Activated CD4-positive, alpha-beta memory T cell treated with anti-CD3 and anti-CD28 coated beads, Interleukin-2, amount 10 ng/mL, durations not matched to agents 7 days and 5 days (primary cell): ENCODE measurements around the gene PIGQ. TPM values are rescaled to one million over a fixed set of nuclear protein-coding genes. Genes with fewer than 3 reads are reported as not detected.

Source experiments
- CTCF ChIA-PET: fragments of 350-600 bp; sonication (Branson Sonifier 250); formaldehyde crosslinking; loops from one replicate; lab custom pipeline; 2021; ENCODE audit warnings: antibody characterized with exemption, inconsistent platforms; lab: Charles Lee
- POLR2A ChIA-PET: fragments of 350-600 bp; sonication (Branson Sonifier 250); formaldehyde crosslinking; loops from one replicate; lab custom pipeline; 2021; ENCODE audit warnings: antibody characterized with exemption; lab: Charles Lee
- DNase-seq: peaks from one replicate; pipeline ENCODE4 v3.0.0-alpha.2; 2020
- H3K27ac Mint-ChIP-seq: one replicate; pipeline ENCODE4 v1.8.0; 2021; ENCODE audit warnings: mild to moderate bottlenecking, mixed read lengths
- H3K27me3 Mint-ChIP-seq: one replicate; pipeline ENCODE4 v1.8.0; 2021; ENCODE audit warnings: mixed read lengths
- H3K36me3 Mint-ChIP-seq: one replicate; pipeline ENCODE4 v1.8.0; 2021; ENCODE audit warnings: low read depth, mixed read lengths
- H3K4me1 Mint-ChIP-seq: one replicate; pipeline ENCODE4 v1.8.0; 2021; ENCODE audit warnings: mixed read lengths
- H3K4me3 Mint-ChIP-seq: one replicate; pipeline ENCODE4 v1.8.0; 2021; ENCODE audit warnings: mild to moderate bottlenecking, mixed read lengths
- H3K9me3 Mint-ChIP-seq: one replicate; pipeline ENCODE4 v1.8.0; 2021; ENCODE audit warnings: mixed read lengths
- total RNA-seq, 2 experiments: library from RNA; stranded (reverse); gene quantifications; one replicate each; pipeline ENCODE4 v1.2.3, GENCODE V29; 2021

Gene PIGQ
- total RNA-seq, 2 experiments from 2014 or later: 33.7 to 35.1 TPM

GRCh38 chr16:625117-625976, 55.6 kb downstream of the PIGQ start:
- CTCF ChIA-PET: no interaction called here
- DNase-seq: no peak
- no peaks in the 10 kb centered on the region for H3K27me3 Mint-ChIP-seq
- POLR2A ChIA-PET: no interaction called here
- H3K9me3 Mint-ChIP-seq: no peaks in the 10 kb centered on the region
- no peaks in the 10 kb centered on the region for H3K36me3 Mint-ChIP-seq
- no peaks in the 10 kb centered on the region for H3K4me1 Mint-ChIP-seq
- no peak overlapping the region for H3K27ac Mint-ChIP-seq
- H3K4me3 Mint-ChIP-seq: no peak overlapping the region

GRCh38 chr16:625977-626765, 56.4 kb downstream of the PIGQ start:
- no peak overlapping the region for H3K27ac Mint-ChIP-seq
- CTCF ChIA-PET: no interaction called here
- POLR2A ChIA-PET: no interaction called here
- no peaks in the 10 kb centered on the region for H3K36me3 Mint-ChIP-seq
- no peaks in the 10 kb centered on the region for H3K4me1 Mint-ChIP-seq
- no peaks in the 10 kb centered on the region for H3K9me3 Mint-ChIP-seq
- H3K27me3 Mint-ChIP-seq: no peaks in the 10 kb centered on the region
- no peak overlapping the region for H3K4me3 Mint-ChIP-seq
- DNase-seq: no peak

GRCh38 chr16:626787-627453, 57.2 kb downstream of the PIGQ start:
- Mint-ChIP-seq H3K27ac (no peak overlapping the region), H3K4me3 (no peak overlapping the region), H3K36me3 (no peaks in the 10 kb centered on the region), H3K9me3 (no peaks in the 10 kb centered on the region), H3K4me1 (no peaks in the 10 kb centered on the region), H3K27me3 (no peaks in the 10 kb centered on the region)
- no peak for DNase-seq
- POLR2A ChIA-PET: no interaction called here
- CTCF ChIA-PET: no interaction called here

GRCh38 chr16:627454-628239, 57.9 kb downstream of the PIGQ start:
- DNase-seq: no peak
- ChIA-PET POLR2A (no interaction called here), CTCF (no interaction called here)
- H3K4me3 Mint-ChIP-seq: no peak overlapping the region
- H3K27me3 Mint-ChIP-seq: no peaks in the 10 kb centered on the region
- no peaks in the 10 kb centered on the region for H3K9me3 Mint-ChIP-seq
- H3K4me1 Mint-ChIP-seq: no peaks in the 10 kb centered on the region
- H3K27ac Mint-ChIP-seq: no peak overlapping the region
- no peaks in the 10 kb centered on the region for H3K36me3 Mint-ChIP-seq

GRCh38 chr16:628321-629061, 58.7 kb downstream of the PIGQ start:
- no peak overlapping the region for H3K4me3 Mint-ChIP-seq
- H3K9me3 Mint-ChIP-seq: no peaks in the 10 kb centered on the region
- H3K27me3 Mint-ChIP-seq: no peaks in the 10 kb centered on the region
- DNase-seq: no peak
- no peaks in the 10 kb centered on the region for H3K36me3 Mint-ChIP-seq
- CTCF ChIA-PET: no interaction called here
- POLR2A ChIA-PET: no interaction called here
- H3K4me1 Mint-ChIP-seq: no peaks in the 10 kb centered on the region
- H3K27ac Mint-ChIP-seq: no peak overlapping the region

GRCh38 chr16:629185-629832, 59.5 kb downstream of the PIGQ start:
- Mint-ChIP-seq H3K27me3 (no peaks in the 10 kb centered on the region), H3K4me1 (peaks cover under 1% of the 10 kb centered on the region), H3K9me3 (no peaks in the 10 kb centered on the region), H3K4me3 (no peak overlapping the region), H3K36me3 (peaks cover 1% of the 10 kb centered on the region), H3K27ac (no peak overlapping the region)
- ChIA-PET POLR2A (no interaction called here), CTCF (no interaction called here)
- no peak for DNase-seq

GRCh38 chr16:629833-630248, 60.1 kb downstream of the PIGQ start:
- Mint-ChIP-seq H3K4me1 (peaks cover 3% of the 10 kb centered on the region), H3K36me3 (peaks cover 2% of the 10 kb centered on the region), H3K27me3 (no peaks in the 10 kb centered on the region), H3K27ac (no peak overlapping the region), H3K9me3 (no peaks in the 10 kb centered on the region), H3K4me3 (no peak overlapping the region)
- no peak for DNase-seq
- ChIA-PET POLR2A (no interaction called here), CTCF (no interaction called here)

GRCh38 chr16:630249-630814, 60.6 kb downstream of the PIGQ start:
- DNase-seq: no peak
- ChIA-PET CTCF (no interaction called here), POLR2A (no interaction called here)
- Mint-ChIP-seq H3K27me3 (no peaks in the 10 kb centered on the region), H3K4me3 (no peak overlapping the region), H3K36me3 (peaks cover 2% of the 10 kb centered on the region), H3K9me3 (no peaks in the 10 kb centered on the region), H3K4me1 (peaks cover 6% of the 10 kb centered on the region), H3K27ac (no peak overlapping the region)

GRCh38 chr16:630815-631405, 61.1 kb downstream of the PIGQ start, which contains the start of gene WFIKKN1:
Gene WFIKKN1 (plus strand): TSS chr16:630985. CDS start chr16:631254, 269 bp downstream.
- H3K4me3 Mint-ChIP-seq: no peak within 1 kb of the TSS
- no peaks in the 10 kb centered on the region for H3K27me3 Mint-ChIP-seq
- POLR2A ChIA-PET: no interaction called here
- H3K4me1 Mint-ChIP-seq: peaks cover 6% of the 10 kb centered on the region
- no peaks in the 10 kb centered on the region for H3K9me3 Mint-ChIP-seq
- no peak within 1 kb of the TSS for H3K27ac Mint-ChIP-seq
- CTCF ChIA-PET: no interaction called here
- H3K36me3 Mint-ChIP-seq: peaks cover 2% of the 10 kb centered on the region
- no peak for DNase-seq

- ChIA-PET POLR2A (no interaction called here), CTCF (no interaction called here)
- DNase-seq: no peak
- H3K27ac Mint-ChIP-seq: no peak overlapping the region
- no peaks in the 10 kb centered on the region for H3K27me3 Mint-ChIP-seq
- peaks cover 6% of the 10 kb centered on the region for H3K36me3 Mint-ChIP-seq
- peaks cover 12% of the 10 kb centered on the region for H3K4me1 Mint-ChIP-seq
- H3K4me3 Mint-ChIP-seq: no peak overlapping the region
- H3K9me3 Mint-ChIP-seq: no peaks in the 10 kb centered on the region
These were observed 62.1 kb downstream of the PIGQ start for GRCh38 chr16:631808-632358.
